K562 (cell line): ENCODE results near the gene FUNDC2. TPM values are rescaled to one million over a fixed set of nuclear protein-coding genes. Genes with fewer than 3 reads are reported as not detected.
A peak's percentile ranks its signal among the peaks of the same experiment; 100 is the strongest.

ENCODE experiments used
- ATAC-seq: fragments of 200-7000 bp; cut with Tn5 transposase; 3 replicates; pipeline ENCODE4 v1.9.1; 2020; ENCODE audit warnings: moderate library complexity
- BruUV-seq: library from RNA; stranded (reverse); fragments of 400-500 nt; replicated peaks from 2 replicates; lab custom pipeline; 2021; lab: Mats Ljungman, UMichigan
- CTCF ChIA-PET: fragments of 300-600 bp; formaldehyde crosslinking; extraction: SDS; loops from one replicate; lab custom pipeline; 2021; ENCODE audit warnings: low intra/inter-chr PET ratio; lab: Yijun Ruan, JAX
- POLR2A ChIA-PET: fragments of 300-600, 350-650 bp; sonication (Branson Sonifier 250); formaldehyde crosslinking; extraction: SDS; loops from one replicate; lab custom pipeline; 2021; ENCODE audit warnings: antibody characterized with exemption, inconsistent platforms; lab: Yijun Ruan, JAX
- DNase-seq, 4 experiments: peaks; one replicate each; pipeline versions ENCODE4 v3.0.0 to v3.0.0-alpha.2; 2011 to 2018; ENCODE audit warnings: low spot score in 3 of 4, mixed read lengths in 3 of 4; ENCODE audit errors: extremely low read depth in 1 of 4
- FAIRE-seq: peaks from 2 replicates; lab custom pipeline; 2011; peaks lifted over from hg19 to GRCh38; lab: Jason Lieb, UNC
- H2AFZ ChIP-seq: 2 replicates; pipeline ENCODE4 v1.6.0; 2011; ENCODE audit warnings: low read depth, low read length, control low read depth, inconsistent platforms
- H3K27ac ChIP-seq: fragments of 200-600 bp; 3 replicates; pipeline ENCODE4 v1.8.0; 2011; ENCODE audit warnings: low read depth, mild to moderate bottlenecking, control low read depth, inconsistent platforms, low read length, moderate library complexity, mixed read lengths; ENCODE audit errors: extremely low read depth
- H3K27me3 ChIP-seq, 2 experiments: fragments of 300-600 bp in 1 of 2; 2 replicates in 1 of 2; 3 replicates in 1 of 2; pipeline versions ENCODE4 v1.6.0 to v1.8.0; 2011; ENCODE audit warnings: inconsistent platforms in 2 of 2, low read length in 2 of 2, mild to moderate bottlenecking in 1 of 2, mixed read lengths in 1 of 2, moderate library complexity in 1 of 2; ENCODE audit not compliant: control insufficient read depth in 2 of 2, insufficient read depth in 2 of 2
- H3K36me3 ChIP-seq: fragments of 300-600 bp; 3 replicates; pipeline ENCODE4 v1.8.0; 2011; ENCODE audit warnings: mild to moderate bottlenecking, low read length, inconsistent platforms; ENCODE audit not compliant: control insufficient read depth, insufficient read depth
- H3K4me1 ChIP-seq, 2 experiments: fragments of 200-600 bp in 1 of 2; replicated peaks in 1 of 2; 2 replicates in 1 of 2; 3 replicates in 1 of 2; pipeline versions ENCODE4 v1.5.1 to v1.8.0; 2011; ENCODE audit warnings: inconsistent platforms in 2 of 2, low read length in 2 of 2, mild to moderate bottlenecking in 1 of 2, mixed read lengths in 1 of 2, moderate library complexity in 1 of 2; ENCODE audit not compliant: control insufficient read depth in 2 of 2, insufficient read depth in 2 of 2
- H3K4me2 ChIP-seq: 2 replicates; pipeline ENCODE4 v1.6.1; 2011; ENCODE audit warnings: low read length, control low read depth, inconsistent platforms, mixed read lengths; ENCODE audit not compliant: insufficient read depth
- H3K4me3 ChIP-seq: fragments of 200-600 bp; sonication (generic), shearing (Covaris generic); 2 replicates; pipeline ENCODE4 v1.5.1; 2016; ENCODE audit warnings: control low read depth, inconsistent platforms
- H3K79me2 ChIP-seq: fragments of 200-600 bp; 3 replicates; pipeline ENCODE4 v1.8.0; 2011; ENCODE audit warnings: low read length, inconsistent platforms; ENCODE audit not compliant: control insufficient read depth, insufficient read depth
- H3K9ac ChIP-seq, 2 experiments: 2 replicates each; pipeline versions ENCODE4 v1.6.0 to v1.6.1; 2011; ENCODE audit warnings: low read depth in 2 of 2, low read length in 2 of 2, control low read depth in 1 of 2, inconsistent platforms in 1 of 2, mild to moderate bottlenecking in 1 of 2, mixed read lengths in 1 of 2; ENCODE audit not compliant: insufficient read depth in 1 of 2
- H3K9me1 ChIP-seq: one replicate; pipeline ENCODE4 v1.6.0; 2011; ENCODE audit warnings: inconsistent platforms, mild to moderate bottlenecking, low read length, moderate library complexity; ENCODE audit not compliant: control insufficient read depth, insufficient read depth
- H3K9me3 ChIP-seq: replicated peaks from 2 replicates; pipeline ENCODE4 v1.5.1; 2011; ENCODE audit warnings: low read depth, low read length, inconsistent platforms; ENCODE audit not compliant: control insufficient read depth, insufficient read depth
- H4K20me1 ChIP-seq: replicated peaks from 2 replicates; pipeline ENCODE4 v1.6.1; 2011; ENCODE audit warnings: low read length, inconsistent platforms, mixed read lengths; ENCODE audit not compliant: control insufficient read depth, insufficient read depth
- BCOR ChIP-seq: fragments of 450-650 bp; IDR thresholded peaks from 2 replicates; pipeline ENCODE4 v1.6.1; 2016
- DPF2 ChIP-seq: fragments of 450-650 bp; IDR thresholded peaks from 2 replicates; pipeline ENCODE4 v1.6.1; 2016
- SMAD4 ChIP-seq: fragments of 250-450 bp; sonication (Bioruptor Pico); conservative IDR thresholded peaks from 2 replicates; pipeline ENCODE4 v1.8.0; 2021; ENCODE audit warnings: inconsistent platforms, mild to moderate bottlenecking, moderate library complexity
- SMARCE1 ChIP-seq: fragments of 450-650 bp; IDR thresholded peaks from 2 replicates; pipeline ENCODE4 v1.7.1; 2016; ENCODE audit warnings: mild to moderate bottlenecking
- ZNF24 ChIP-seq: fragments of 450-650 bp; IDR thresholded peaks from 2 replicates; pipeline ENCODE4 v1.6.1; 2016
- WGBS: fragments of 100-300 bp; shearing (Covaris generic); methylation state at CpG from one replicate; pipeline ENCODE4 v1.1.6; 2016; ENCODE audit warnings: low coverage, mixed read lengths; ENCODE audit not compliant: insufficient coverage; ENCODE audit errors: missing lambda C conversion rate; 5-methylcytosine and 5-hydroxymethylcytosine counted together
- in situ Hi-C: fragments of 300-500 bp; cut with MboI; formaldehyde crosslinking; loops from 4 replicates; pipeline ENCODE4 v1.15.0; 2018; ENCODE audit warnings: inconsistent platforms, mixed read lengths
- intact Hi-C: fragments of 100-400 bp; cut with micrococcal nuclease; formaldehyde crosslinking; loops from 2 replicates; pipeline ENCODE4 v1.14.2; 2022
- polyA plus RNA-seq, 8 experiments: library from polyadenylated mRNA; depleted of rRNA in 4 of 8; stranded (reverse) in 5 of 8; unstranded in 3 of 8; fragments of >200 nt; fragmentation: Nextera tagmentation in 2 of 8; fragmentation: Illumina TruSeq in 1 of 8; extraction: Ambion mirVana in 2 of 8; extraction: Trizol in 1 of 8; gene quantifications; 2 replicates each; pipeline versions ENCODE4 v1.2.1 to v1.2.3, GENCODE V29; 2011 to 2014; ENCODE audit warnings: inconsistent platforms in 1 of 8, missing spikeins in 1 of 8
- total RNA-seq, 7 experiments: library from RNA; depleted of rRNA in 6 of 7; stranded (reverse); fragments of >200 nt in 6 of 7; fragmentation: Illumina TruSeq in 2 of 7; extraction: Trizol in 2 of 7; gene quantifications; 2 replicates each; pipeline versions ENCODE4 v1.2.1 to v1.2.3, GENCODE V29; 2011 to 2021; ENCODE audit warnings: low replicate concordance in 1 of 7
- TF ChIP-seq, protein P1 (sequence below): sonication (generic); formaldehyde crosslinking; IDR thresholded peaks from 2 replicates; pipeline ENCODE4 v1.8.1; 2023; ENCODE audit warnings: mild to moderate bottlenecking, missing genetic modification reagents
- TF ChIP-seq, protein P2 (sequence below): fragments of 450-650 bp; IDR thresholded peaks from 2 replicates; pipeline ENCODE4 v1.6.1; 2018; ENCODE audit not compliant: partially characterized antibody
- TF ChIP-seq, protein P3 (sequence below): fragments of 250-450 bp; sonication (Bioruptor Pico); IDR thresholded peaks from 2 replicates; pipeline ENCODE4 v1.9.0; 2021; ENCODE audit warnings: mild to moderate bottlenecking
- TF ChIP-seq, protein P4 (sequence below): fragments of 450-650 bp; IDR thresholded peaks from one replicate; pipeline ENCODE4 v1.6.1; 2018; ENCODE audit warnings: mild to moderate bottlenecking, moderate library complexity; ENCODE audit not compliant: partially characterized antibody
- TF ChIP-seq, protein P5 (sequence below): sonication (generic); IDR thresholded peaks from 2 replicates; pipeline ENCODE4 v1.6.1; 2016

Gene FUNDC2
- total and polyA plus RNA-seq, 9 of the 15 experiments (the other 6 are each of a cell fraction or from before 2014, with no cell fraction given), result 50.6 to 235 (median 123) TPM

DNA sequence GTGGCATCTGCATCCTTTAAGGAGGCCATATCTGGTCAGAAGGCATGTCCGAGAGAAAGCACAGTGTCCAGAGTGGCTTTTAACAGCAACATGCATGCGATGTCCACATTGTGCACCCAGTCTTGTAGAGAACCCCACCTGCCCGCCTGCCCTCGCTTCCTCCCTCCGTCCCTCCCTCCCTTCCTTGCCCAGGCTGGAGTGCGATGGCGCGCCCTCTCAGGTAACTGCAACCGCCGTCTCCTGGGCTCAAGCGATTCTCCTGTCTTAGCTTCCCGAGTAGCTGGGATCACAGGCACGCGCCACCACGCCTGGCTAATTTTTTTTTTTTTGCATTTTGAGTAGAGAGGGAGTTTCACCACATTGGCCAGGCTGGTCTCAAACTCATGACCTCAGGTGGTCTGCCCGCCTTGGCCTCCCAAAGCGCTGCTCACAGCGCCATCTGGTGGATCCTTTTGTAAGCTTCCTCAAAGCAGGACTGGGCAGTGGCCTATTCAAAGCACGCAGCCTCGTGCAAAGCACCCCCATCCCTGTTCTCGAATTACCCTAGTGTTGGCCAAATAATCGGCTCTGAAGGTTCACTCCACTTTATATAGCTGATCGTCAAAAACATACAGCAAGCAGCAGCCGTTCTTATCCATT is 59.7 kb downstream of the FUNDC2 start (continued):
- TF ChIP-seq ZNF24 (peak; percentile 36; the same call in 1 of the 2 replicates), BCOR (no peak)
- TF ChIP-seq, protein P1, sequence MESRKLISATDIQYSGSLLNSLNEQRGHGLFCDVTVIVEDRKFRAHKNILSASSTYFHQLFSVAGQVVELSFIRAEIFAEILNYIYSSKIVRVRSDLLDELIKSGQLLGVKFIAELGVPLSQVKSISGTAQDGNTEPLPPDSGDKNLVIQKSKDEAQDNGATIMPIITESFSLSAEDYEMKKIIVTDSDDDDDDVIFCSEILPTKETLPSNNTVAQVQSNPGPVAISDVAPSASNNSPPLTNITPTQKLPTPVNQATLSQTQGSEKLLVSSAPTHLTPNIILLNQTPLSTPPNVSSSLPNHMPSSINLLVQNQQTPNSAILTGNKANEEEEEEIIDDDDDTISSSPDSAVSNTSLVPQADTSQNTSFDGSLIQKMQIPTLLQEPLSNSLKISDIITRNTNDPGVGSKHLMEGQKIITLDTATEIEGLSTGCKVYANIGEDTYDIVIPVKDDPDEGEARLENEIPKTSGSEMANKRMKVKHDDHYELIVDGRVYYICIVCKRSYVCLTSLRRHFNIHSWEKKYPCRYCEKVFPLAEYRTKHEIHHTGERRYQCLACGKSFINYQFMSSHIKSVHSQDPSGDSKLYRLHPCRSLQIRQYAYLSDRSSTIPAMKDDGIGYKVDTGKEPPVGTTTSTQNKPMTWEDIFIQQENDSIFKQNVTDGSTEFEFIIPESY (CRISPR knock-in tag), result peak; percentile 92

DNA sequence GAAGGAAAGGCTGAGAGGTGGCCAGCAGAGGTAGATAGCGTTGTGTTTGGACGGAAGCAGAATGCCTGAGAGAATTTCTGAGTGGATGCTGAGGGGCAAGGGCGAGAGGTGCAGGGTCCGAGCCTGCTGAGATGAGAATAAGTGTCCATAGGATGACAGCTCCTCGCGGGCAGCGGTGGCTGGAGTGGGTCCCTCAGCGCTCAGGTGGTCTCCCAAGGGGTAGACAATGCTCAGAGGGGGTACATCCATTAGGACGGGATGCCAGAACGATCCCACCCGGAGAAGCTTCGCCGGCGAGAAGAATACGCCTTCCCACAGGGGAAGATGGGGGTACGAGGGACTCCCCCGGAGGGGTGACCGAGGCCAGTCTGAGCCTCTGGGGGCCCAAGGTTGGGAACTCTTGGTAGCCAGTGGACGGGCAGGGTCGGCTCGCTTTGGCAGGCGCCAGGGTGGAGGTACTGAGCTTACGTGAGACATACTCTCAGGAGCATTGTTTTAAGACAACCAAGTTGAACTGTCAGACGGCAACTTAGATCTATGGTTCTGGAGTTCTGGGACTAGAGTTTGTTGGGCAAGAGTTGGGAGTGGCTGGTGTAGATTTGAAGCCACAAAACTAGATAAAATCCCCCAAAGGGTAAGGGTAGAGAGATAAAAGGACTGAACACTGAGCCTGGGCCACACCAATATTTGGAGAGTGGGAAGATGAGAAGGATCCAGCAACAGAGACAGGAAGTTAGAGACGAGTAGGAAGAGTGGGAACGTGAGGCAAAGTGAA is 60.5 kb downstream of the FUNDC2 start:
- whole genome bisulfite sequencing, result 63% methylated on average over 14 of the region's 26 CpGs
- Histone ChIP-seq H4K20me1 (no peaks in the 10 kb centered on the region), H3K4me3 (no peak overlapping the region), H3K9me1 (peaks cover 10% of the 10 kb centered on the region), H3K36me3 (peaks cover 48% of the 10 kb centered on the region; the same call in 2 of the 3 replicates), H3K79me2 (no peaks in the 10 kb centered on the region), H3K9me3 (no peaks in the 10 kb centered on the region), H3K27me3 (no peaks in the 10 kb centered on the region), H3K4me2 (peak overlapping the region; percentile 21; the same call in 1 of the 2 replicates), H3K27ac (no peak overlapping the region), H2AFZ (no peak overlapping the region), H3K4me1 (peaks cover 13% of the 10 kb centered on the region in 2 experiments), H3K9ac (peak overlapping the region in 1 of 2 experiments; percentile 81; a peak in 2 of 4 replicates)
- FAIRE-seq (peak; percentile 64), ATAC-seq (peak; percentile 58), DNase-seq (peak in 2 of 4 experiments; percentile 17 to 49)
- intact Hi-C loops (loop anchor here (2.0 kb wide), 1 partner anchor 106 kb away; no protein-coding TSS in a partner anchor), in situ Hi-C loops (no loop called here)
- no TSS peak for BruUV-seq
- POLR2A ChIA-PET, result interaction anchor here (1.0 kb wide), 1 partner anchor 11 kb away, joined by 3 read pairs; no protein-coding TSS in a partner anchor
- CTCF ChIA-PET, result no interaction called here
- peak; percentile 31; the same call in 1 of the 2 replicates for TF ChIP-seq SMARCE1
- no peak for TF ChIP-seq SMAD4 (CRISPR knock-in tag)
- TF ChIP-seq, protein P2, sequence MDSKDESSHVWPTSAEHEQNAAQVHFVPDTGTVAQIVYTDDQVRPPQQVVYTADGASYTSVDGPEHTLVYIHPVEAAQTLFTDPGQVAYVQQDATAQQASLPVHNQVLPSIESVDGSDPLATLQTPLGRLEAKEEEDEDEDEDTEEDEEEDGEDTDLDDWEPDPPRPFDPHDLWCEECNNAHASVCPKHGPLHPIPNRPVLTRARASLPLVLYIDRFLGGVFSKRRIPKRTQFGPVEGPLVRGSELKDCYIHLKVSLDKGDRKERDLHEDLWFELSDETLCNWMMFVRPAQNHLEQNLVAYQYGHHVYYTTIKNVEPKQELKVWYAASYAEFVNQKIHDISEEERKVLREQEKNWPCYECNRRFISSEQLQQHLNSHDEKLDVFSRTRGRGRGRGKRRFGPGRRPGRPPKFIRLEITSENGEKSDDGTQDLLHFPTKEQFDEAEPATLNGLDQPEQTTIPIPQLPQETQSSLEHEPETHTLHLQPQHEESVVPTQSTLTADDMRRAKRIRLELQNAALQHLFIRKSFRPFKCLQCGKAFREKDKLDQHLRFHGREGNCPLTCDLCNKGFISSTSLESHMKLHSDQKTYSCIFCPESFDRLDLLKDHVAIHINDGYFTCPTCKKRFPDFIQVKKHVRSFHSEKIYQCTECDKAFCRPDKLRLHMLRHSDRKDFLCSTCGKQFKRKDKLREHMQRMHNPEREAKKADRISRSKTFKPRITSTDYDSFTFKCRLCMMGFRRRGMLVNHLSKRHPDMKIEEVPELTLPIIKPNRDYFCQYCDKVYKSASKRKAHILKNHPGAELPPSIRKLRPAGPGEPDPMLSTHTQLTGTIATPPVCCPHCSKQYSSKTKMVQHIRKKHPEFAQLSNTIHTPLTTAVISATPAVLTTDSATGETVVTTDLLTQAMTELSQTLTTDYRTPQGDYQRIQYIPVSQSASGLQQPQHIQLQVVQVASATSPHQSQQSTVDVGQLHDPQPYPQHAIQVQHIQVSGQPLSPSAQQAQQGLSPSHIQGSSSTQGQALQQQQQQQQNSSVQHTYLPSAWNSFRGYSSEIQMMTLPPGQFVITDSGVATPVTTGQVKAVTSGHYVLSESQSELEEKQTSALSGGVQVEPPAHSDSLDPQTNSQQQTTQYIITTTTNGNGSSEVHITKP, result no peak
- TF ChIP-seq DPF2, result peak; percentile 55
- TF ChIP-seq, protein P3, sequence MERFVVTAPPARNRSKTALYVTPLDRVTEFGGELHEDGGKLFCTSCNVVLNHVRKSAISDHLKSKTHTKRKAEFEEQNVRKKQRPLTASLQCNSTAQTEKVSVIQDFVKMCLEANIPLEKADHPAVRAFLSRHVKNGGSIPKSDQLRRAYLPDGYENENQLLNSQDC (CRISPR knock-in tag), result no peak
- TF ChIP-seq, protein P4, sequence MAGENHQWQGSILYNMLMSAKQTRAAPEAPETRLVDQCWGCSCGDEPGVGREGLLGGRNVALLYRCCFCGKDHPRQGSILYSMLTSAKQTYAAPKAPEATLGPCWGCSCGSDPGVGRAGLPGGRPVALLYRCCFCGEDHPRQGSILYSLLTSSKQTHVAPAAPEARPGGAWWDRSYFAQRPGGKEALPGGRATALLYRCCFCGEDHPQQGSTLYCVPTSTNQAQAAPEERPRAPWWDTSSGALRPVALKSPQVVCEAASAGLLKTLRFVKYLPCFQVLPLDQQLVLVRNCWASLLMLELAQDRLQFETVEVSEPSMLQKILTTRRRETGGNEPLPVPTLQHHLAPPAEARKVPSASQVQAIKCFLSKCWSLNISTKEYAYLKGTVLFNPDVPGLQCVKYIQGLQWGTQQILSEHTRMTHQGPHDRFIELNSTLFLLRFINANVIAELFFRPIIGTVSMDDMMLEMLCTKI, result no peak
- TF ChIP-seq, protein P5, sequence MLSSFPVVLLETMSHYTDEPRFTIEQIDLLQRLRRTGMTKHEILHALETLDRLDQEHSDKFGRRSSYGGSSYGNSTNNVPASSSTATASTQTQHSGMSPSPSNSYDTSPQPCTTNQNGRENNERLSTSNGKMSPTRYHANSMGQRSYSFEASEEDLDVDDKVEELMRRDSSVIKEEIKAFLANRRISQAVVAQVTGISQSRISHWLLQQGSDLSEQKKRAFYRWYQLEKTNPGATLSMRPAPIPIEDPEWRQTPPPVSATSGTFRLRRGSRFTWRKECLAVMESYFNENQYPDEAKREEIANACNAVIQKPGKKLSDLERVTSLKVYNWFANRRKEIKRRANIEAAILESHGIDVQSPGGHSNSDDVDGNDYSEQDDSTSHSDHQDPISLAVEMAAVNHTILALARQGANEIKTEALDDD, result peak; percentile 43; the same call in 1 of the 2 replicates
